SH-SY5Y (cell line): ENCODE measurements around the gene CAMK2D.

ENCODE experiments used
- GATA2 ChIP-seq: IDR thresholded peaks from 2 replicates; pipeline ENCODE4 v1.6.1; 2011; ENCODE audit warnings: mild to moderate bottlenecking, low read depth, low read length
- GATA3 ChIP-seq: IDR thresholded peaks from 2 replicates; pipeline ENCODE4 v1.6.1; 2011; ENCODE audit warnings: low read depth, mild to moderate bottlenecking, low read length, moderate library complexity

DNA sequence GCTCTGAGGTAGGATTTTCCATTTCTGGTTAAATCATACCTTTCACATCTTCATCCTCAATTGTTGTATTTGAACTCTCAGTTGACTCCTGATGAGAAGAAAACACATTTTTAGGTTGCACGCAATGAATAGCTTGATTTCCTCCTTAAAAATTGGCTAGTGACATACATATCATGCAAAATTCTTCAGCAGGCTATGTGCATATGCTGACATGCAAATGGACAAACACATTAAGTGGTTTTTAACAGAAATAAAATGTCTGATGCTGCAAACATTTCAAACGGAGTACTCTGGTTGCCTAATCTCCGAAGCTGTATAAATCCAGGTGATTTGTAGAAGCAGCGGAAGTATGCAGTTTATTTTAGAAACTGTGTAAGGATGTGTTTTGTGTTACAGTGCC is 261.1 kb downstream of the CAMK2D start:
- TF ChIP-seq GATA2 (no peak), GATA3 (no peak)
